Stimulated activated CD8-positive, alpha-beta memory T cell treated with anti-CD3 and anti-CD28 coated beads, Interleukin-15, amount 100 ng/mL, for 1 hour (primary cell): ENCODE data around the gene HSD17B4.
"Not testable (repeated sequence)": the region's sequence is repeated elsewhere in the genome, so short reads cannot be mapped to it uniquely, and the experiment has no call there.

ENCODE experiments used
- DNase-seq: peaks from one replicate; pipeline ENCODE4 v3.0.0-alpha.2; 2020; ENCODE audit warnings: low read depth

Gene HSD17B4

GRCh38 chr5:119483155-119483554, 30.9 kb downstream of the HSD17B4 start:
- DNase-seq: no peak

GRCh38 chr5:119484884-119485283, 32.6 kb downstream of the HSD17B4 start:
- DNase-seq: no peak

GRCh38 chr5:119501671-119502179, 49.4 kb downstream of the HSD17B4 start:
- no peak for DNase-seq

- not testable (repeated sequence) for DNase-seq
These were observed 51.6 kb downstream of the HSD17B4 start for GRCh38 chr5:119503939-119504338.

GRCh38 chr5:119512277-119512676, 60.0 kb downstream of the HSD17B4 start:
- no peak for DNase-seq

- DNase-seq: no peak
These were observed 62.9 kb downstream of the HSD17B4 start for GRCh38 chr5:119515192-119515591.

GRCh38 chr5:119517115-119517514, 64.8 kb downstream of the HSD17B4 start:
- not testable (repeated sequence) for DNase-seq

GRCh38 chr5:119521232-119521631, 68.9 kb downstream of the HSD17B4 start:
- DNase-seq: no peak

- DNase-seq: no peak
These were observed 70.5 kb downstream of the HSD17B4 start for GRCh38 chr5:119522841-119523240.

- no peak for DNase-seq
These were observed 72.2 kb downstream of the HSD17B4 start for GRCh38 chr5:119524485-119524884.

- no peak for DNase-seq
These were observed 75.1 kb downstream of the HSD17B4 start for GRCh38 chr5:119527351-119527750.

GRCh38 chr5:119529811-119530210, 77.5 kb downstream of the HSD17B4 start:
- no peak for DNase-seq

GRCh38 chr5:119532637-119533036, 80.3 kb downstream of the HSD17B4 start:
- DNase-seq: no peak

- no peak for DNase-seq
These were observed 85.4 kb downstream of the HSD17B4 start for GRCh38 chr5:119537704-119538103.

- no peak for DNase-seq
These were observed 89.4 kb downstream of the HSD17B4 start for GRCh38 chr5:119541716-119542115.

GRCh38 chr5:119551819-119552218, 99.5 kb downstream of the HSD17B4 start:
- DNase-seq: no peak

- DNase-seq: no peak
These were observed 102.3 kb downstream of the HSD17B4 start for GRCh38 chr5:119554597-119554996.

- DNase-seq: no peak
These were observed 118.6 kb downstream of the HSD17B4 start for GRCh38 chr5:119570910-119571309.

- DNase-seq: no peak
These were observed 126.6 kb downstream of the HSD17B4 start for GRCh38 chr5:119578937-119579336.

GRCh38 chr5:119582987-119583386, 130.7 kb downstream of the HSD17B4 start:
- no peak for DNase-seq

- no peak for DNase-seq
These were observed 131.4 kb downstream of the HSD17B4 start for GRCh38 chr5:119583684-119584083.
